HepG2 (cell line): ENCODE data around the gene ZNF32. TPM values are rescaled to one million over a fixed set of nuclear protein-coding genes. Genes with fewer than 3 reads are reported as not detected.
A peak's percentile ranks its signal among the peaks of the same experiment; 100 is the strongest.

Experiments used
- ASH2L ChIP-seq: fragments of 300-600, 200-600 bp; sonication (generic); IDR thresholded peaks from 2 replicates; pipeline ENCODE4 v1.7.0; 2017; ENCODE audit warnings: low read depth, mild to moderate bottlenecking, moderate library complexity, mixed read lengths, low read length; ENCODE audit not compliant: insufficient read length
- FOXO4 ChIP-seq: sonication (generic); formaldehyde crosslinking; conservative IDR thresholded peaks from 2 replicates; pipeline ENCODE4 v1.8.1; 2023; ENCODE audit warnings: missing genetic modification reagents
- GPN1 ChIP-seq: sonication (generic); formaldehyde crosslinking; IDR thresholded peaks from 2 replicates; pipeline ENCODE4 v1.5.1; 2020; ENCODE audit warnings: missing genetic modification reagents, borderline replicate concordance
- MTF2 ChIP-seq: sonication (generic); formaldehyde crosslinking; IDR thresholded peaks from 2 replicates; pipeline ENCODE4 v1.5.0; 2020; ENCODE audit warnings: missing genetic modification reagents, borderline replicate concordance
- MXD1 ChIP-seq: sonication (generic); formaldehyde crosslinking; IDR thresholded peaks from 2 replicates; pipeline ENCODE4 v1.4.0; 2020; ENCODE audit warnings: mild to moderate bottlenecking, missing genetic modification reagents
- RFXAP ChIP-seq: sonication (generic); formaldehyde crosslinking; IDR thresholded peaks from 2 replicates; pipeline ENCODE4 v1.4.0; 2020; ENCODE audit warnings: missing genetic modification reagents, borderline replicate concordance
- SMARCE1 ChIP-seq: fragments of 450-650 bp; IDR thresholded peaks from 2 replicates; pipeline ENCODE4 v1.6.1; 2017; ENCODE audit warnings: borderline replicate concordance
- SNAPC4 ChIP-seq: sonication (generic); formaldehyde crosslinking; IDR thresholded peaks from 2 replicates; pipeline ENCODE4 v1.4.0; 2020; ENCODE audit warnings: mild to moderate bottlenecking, missing genetic modification reagents
- SSRP1 ChIP-seq: IDR thresholded peaks from 2 replicates; pipeline ENCODE4 v1.6.1; 2016; ENCODE audit warnings: control low read depth
- YEATS4 ChIP-seq: sonication (generic); formaldehyde crosslinking; IDR thresholded peaks from 2 replicates; pipeline ENCODE4 v1.4.0; 2020; ENCODE audit warnings: missing genetic modification reagents, borderline replicate concordance
- ZMYM2 ChIP-seq: sonication (generic); formaldehyde crosslinking; IDR thresholded peaks from 2 replicates; pipeline ENCODE4 v1.8.0; 2022; ENCODE audit warnings: mild to moderate bottlenecking, missing genetic modification reagents
- ZNF496 ChIP-seq: sonication (generic); formaldehyde crosslinking; IDR thresholded peaks from 2 replicates; pipeline ENCODE4 v1.8.1; 2023; ENCODE audit warnings: mild to moderate bottlenecking, moderate library complexity, missing genetic modification reagents; ENCODE audit not compliant: insufficient replicate concordance
- ZNF501 ChIP-seq: sonication (generic); formaldehyde crosslinking; IDR thresholded peaks from 2 replicates; pipeline ENCODE4 v1.5.1; 2020; ENCODE audit warnings: mild to moderate bottlenecking, moderate library complexity, missing genetic modification reagents
- ZNF510 ChIP-seq: sonication (generic); formaldehyde crosslinking; IDR thresholded peaks from 2 replicates; pipeline ENCODE4 v1.4.0; 2020; ENCODE audit warnings: low read depth, mild to moderate bottlenecking, missing genetic modification reagents
- ZNF598 ChIP-seq: sonication (generic); formaldehyde crosslinking; IDR thresholded peaks from 2 replicates; pipeline ENCODE4 v1.5.1; 2020; ENCODE audit warnings: mild to moderate bottlenecking, missing genetic modification reagents, borderline replicate concordance
- ZNF773 ChIP-seq: sonication (generic); formaldehyde crosslinking; IDR thresholded peaks from 2 replicates; pipeline ENCODE4 v1.4.0; 2020; ENCODE audit warnings: missing genetic modification reagents, borderline replicate concordance
- polyA plus RNA-seq, 8 experiments: library from polyadenylated mRNA; depleted of rRNA in 3 of 8; stranded (reverse) in 7 of 8; unstranded in 1 of 8; fragments of >200 nt; fragmentation: Illumina TruSeq in 4 of 8; extraction: Trizol in 4 of 8; gene quantifications; 2 replicates each; pipeline versions ENCODE4 v1.2.1 to v1.2.3, GENCODE V29; 2011 to 2016; ENCODE audit warnings: low read depth in 4 of 8, missing spikeins in 1 of 8, mixed read lengths in 1 of 8; ENCODE audit not compliant: insufficient read depth in 1 of 8
- total RNA-seq, 5 experiments: library from RNA; depleted of rRNA; stranded (reverse); fragments of >200 nt; fragmentation: Illumina TruSeq; extraction: Trizol; gene quantifications; 2 replicates each; pipeline ENCODE4 v1.2.3, GENCODE V29; 2016; ENCODE audit warnings: low read depth in 1 of 5
- TF ChIP-seq, protein P1 (sequence below): sonication (generic); formaldehyde crosslinking; IDR thresholded peaks from 2 replicates; pipeline ENCODE4 v1.4.0; 2020; ENCODE audit warnings: missing genetic modification reagents
- TF ChIP-seq, protein P2 (sequence below): sonication (generic); formaldehyde crosslinking; IDR thresholded peaks from 2 replicates; pipeline ENCODE4 v1.4.0; 2020; ENCODE audit warnings: mild to moderate bottlenecking, missing genetic modification reagents

The ZNF32 gene
- total and polyA plus RNA-seq, 2 of the 13 experiments (the other 11 are each of a cell fraction or from before 2014, with no cell fraction given) = 12.5 to 16.9 TPM

DNA sequence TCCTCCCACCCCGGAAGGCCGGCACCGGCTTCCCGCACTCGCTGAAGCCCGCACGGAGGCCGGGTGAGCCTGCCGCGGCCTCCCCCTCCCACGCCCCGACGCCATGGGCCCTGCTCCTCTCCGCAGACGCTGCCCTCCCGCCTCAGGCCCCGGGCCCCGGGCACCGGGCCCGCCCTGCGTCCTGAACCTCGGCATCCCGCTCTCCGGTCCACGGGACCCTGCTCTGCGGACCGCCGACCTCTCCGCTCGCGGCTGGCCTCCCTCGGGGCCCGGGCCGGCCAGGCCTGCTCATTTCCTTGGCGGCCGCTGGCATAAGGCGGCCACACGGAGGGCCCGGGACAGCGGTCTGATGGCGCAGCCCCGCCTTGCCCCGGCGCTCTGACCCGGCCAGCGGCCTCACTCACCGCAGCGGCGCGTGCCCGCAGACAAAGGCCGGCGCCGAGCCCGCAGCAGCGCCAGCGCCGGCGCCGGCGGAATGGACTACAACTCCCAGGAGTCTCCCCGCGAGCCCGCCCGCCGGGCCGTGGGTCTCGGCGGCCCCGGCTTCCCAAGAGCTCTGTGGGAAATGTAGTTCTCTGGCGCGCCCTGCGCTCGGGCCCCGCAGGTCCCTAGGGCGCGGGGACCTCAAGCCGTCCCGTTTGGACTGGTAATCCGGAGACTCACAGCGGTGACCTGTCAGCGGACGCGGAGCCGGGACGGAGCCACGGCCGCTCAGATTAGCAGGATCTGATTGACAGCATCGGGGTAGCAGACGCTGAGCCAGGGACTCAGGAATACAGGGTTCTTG lies at the start of gene ZNF32 (continued):
- TF ChIP-seq, protein P1, sequence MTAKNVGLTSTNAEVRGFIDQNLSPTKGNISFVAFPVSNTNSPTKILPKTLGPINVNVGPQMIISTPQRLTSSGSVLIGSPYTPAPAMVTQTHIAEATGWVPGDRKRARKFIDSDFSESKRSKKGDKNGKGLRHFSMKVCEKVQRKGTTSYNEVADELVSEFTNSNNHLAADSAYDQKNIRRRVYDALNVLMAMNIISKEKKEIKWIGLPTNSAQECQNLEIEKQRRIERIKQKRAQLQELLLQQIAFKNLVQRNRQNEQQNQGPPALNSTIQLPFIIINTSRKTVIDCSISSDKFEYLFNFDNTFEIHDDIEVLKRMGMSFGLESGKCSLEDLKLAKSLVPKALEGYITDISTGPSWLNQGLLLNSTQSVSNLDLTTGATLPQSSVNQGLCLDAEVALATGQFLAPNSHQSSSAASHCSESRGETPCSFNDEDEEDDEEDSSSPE (CRISPR knock-in tag) = peak; percentile 50; the same call in 1 of the 2 replicates
- TF ChIP-seq GPN1 (CRISPR knock-in tag) (no peak), ZNF501 (0 out of 2 replicates have a peak, but pooled peaks have one; percentile 45), ZNF496 (CRISPR knock-in tag) (no peak), SNAPC4 (CRISPR knock-in tag) (no peak), ZNF773 (CRISPR knock-in tag) (no peak), SMARCE1 (no peak), FOXO4 (no peak), MXD1 (CRISPR knock-in tag) (peak; percentile 84), MTF2 (CRISPR knock-in tag) (peak; percentile 50; the same call in 1 of the 2 replicates), ZNF510 (CRISPR knock-in tag) (no peak), ZMYM2 (no peak), ASH2L (peak; percentile 62), RFXAP (CRISPR knock-in tag) (no peak), SSRP1 (CRISPR knock-in tag) (no peak), ZNF598 (CRISPR knock-in tag) (no peak), YEATS4 (CRISPR knock-in tag) (peak; percentile 77; the same call in 1 of the 2 replicates)
- TF ChIP-seq, protein P2, sequence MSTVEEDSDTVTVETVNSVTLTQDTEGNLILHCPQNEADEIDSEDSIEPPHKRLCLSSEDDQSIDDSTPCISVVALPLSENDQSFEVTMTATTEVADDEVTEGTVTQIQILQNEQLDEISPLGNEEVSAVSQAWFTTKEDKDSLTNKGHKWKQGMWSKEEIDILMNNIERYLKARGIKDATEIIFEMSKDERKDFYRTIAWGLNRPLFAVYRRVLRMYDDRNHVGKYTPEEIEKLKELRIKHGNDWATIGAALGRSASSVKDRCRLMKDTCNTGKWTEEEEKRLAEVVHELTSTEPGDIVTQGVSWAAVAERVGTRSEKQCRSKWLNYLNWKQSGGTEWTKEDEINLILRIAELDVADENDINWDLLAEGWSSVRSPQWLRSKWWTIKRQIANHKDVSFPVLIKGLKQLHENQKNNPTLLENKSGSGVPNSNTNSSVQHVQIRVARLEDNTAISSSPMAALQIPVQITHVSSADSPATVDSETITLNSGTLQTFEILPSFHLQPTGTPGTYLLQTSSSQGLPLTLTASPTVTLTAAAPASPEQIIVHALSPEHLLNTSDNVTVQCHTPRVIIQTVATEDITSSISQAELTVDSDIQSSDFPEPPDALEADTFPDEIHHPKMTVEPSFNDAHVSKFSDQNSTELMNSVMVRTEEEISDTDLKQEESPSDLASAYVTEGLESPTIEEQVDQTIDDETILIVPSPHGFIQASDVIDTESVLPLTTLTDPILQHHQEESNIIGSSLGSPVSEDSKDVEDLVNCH (CRISPR knock-in tag) = no peak
